IMR-90 (cell line): ENCODE results near the gene ANK2. TPM values are rescaled to one million over a fixed set of nuclear protein-coding genes. Genes with fewer than 3 reads are reported as not detected.

Experiments used
- ATAC-seq: fragments of 200-7000 bp; cut with Tn5 transposase; 2 replicates; pipeline ENCODE4 v1.9.1; 2020; ENCODE audit warnings: low read depth, mild to moderate bottlenecking, moderate library complexity
- BruUV-seq: library from RNA; stranded (reverse); fragments of 400-500 nt; replicated peaks from 2 replicates; lab custom pipeline; 2021; lab: Mats Ljungman, UMichigan
- CTCF ChIA-PET: fragments of 300-600 bp; formaldehyde crosslinking; extraction: SDS; loops from one replicate; lab custom pipeline; 2021; ENCODE audit warnings: antibody characterized with exemption; lab: Yijun Ruan, JAX
- POLR2A ChIA-PET: fragments of 300-600 bp; sonication (Branson Sonifier 250); formaldehyde crosslinking; loops from one replicate; lab custom pipeline; 2022; ENCODE audit warnings: antibody characterized with exemption; ENCODE audit not compliant: unreplicated experiment; lab: Charles Lee
- DNase-seq: peaks from one replicate; pipeline ENCODE4 v3.0.0; 2013
- H2AFZ ChIP-seq: replicated peaks from 2 replicates; pipeline ENCODE3; 2013; ENCODE audit warnings: low read length, mild to moderate bottlenecking; ENCODE audit not compliant: poor library complexity
- H2AK5ac ChIP-seq: 2 replicates; pipeline ENCODE4 v1.6.1; 2013; ENCODE audit warnings: low read depth, low read length, inconsistent platforms
- H2AK9ac ChIP-seq: replicated peaks from 2 replicates; pipeline ENCODE3; 2013; ENCODE audit warnings: mild to moderate bottlenecking, low read depth, low read length, moderate library complexity; ENCODE audit not compliant: poor library complexity
- H2BK120ac ChIP-seq: 2 replicates; pipeline ENCODE4 v1.6.1; 2013; ENCODE audit warnings: low read depth, low read length, inconsistent platforms
- H2BK15ac ChIP-seq: 3 replicates; pipeline ENCODE4 v1.6.1; 2013; ENCODE audit warnings: low read depth, low read length, inconsistent platforms
- H2BK20ac ChIP-seq: 2 replicates; pipeline ENCODE4 v1.6.1; 2013; ENCODE audit warnings: low read depth, mild to moderate bottlenecking, inconsistent platforms, low read length, moderate library complexity
- H2BK5ac ChIP-seq: 2 replicates; pipeline ENCODE4 v1.6.1; 2013; ENCODE audit warnings: mild to moderate bottlenecking, low read depth, low read length, inconsistent platforms; ENCODE audit not compliant: poor library complexity, severe bottlenecking
- H3K14ac ChIP-seq: replicated peaks from 2 replicates; pipeline ENCODE4 v1.6.1; 2013; ENCODE audit warnings: low read depth, low read length, inconsistent platforms
- H3K18ac ChIP-seq: 2 replicates; pipeline ENCODE4 v1.6.1; 2013; ENCODE audit warnings: low read depth, low read length, control low read depth
- H3K23ac ChIP-seq: 2 replicates; pipeline ENCODE4 v1.6.1; 2013; ENCODE audit warnings: low read depth, low read length, inconsistent platforms
- H3K27ac ChIP-seq: 2 replicates; pipeline ENCODE4 v1.5.1; 2013; ENCODE audit warnings: mild to moderate bottlenecking, control low read depth, low read length; ENCODE audit not compliant: insufficient read depth
- H3K27me3 ChIP-seq: 2 replicates; pipeline ENCODE4 v1.6.1; 2013; ENCODE audit warnings: low read length; ENCODE audit not compliant: control insufficient read depth, insufficient read depth
- H3K36me3 ChIP-seq: 2 replicates; pipeline ENCODE4 v1.6.1; 2013; ENCODE audit warnings: low read length, mixed read lengths; ENCODE audit not compliant: control insufficient read depth, insufficient read depth
- H3K4ac ChIP-seq: 2 replicates; pipeline ENCODE4 v1.6.1; 2013; ENCODE audit warnings: low read depth, low read length, inconsistent platforms
- H3K4me1 ChIP-seq: 2 replicates; pipeline ENCODE4 v1.6.1; 2013; ENCODE audit warnings: low read length, mixed read lengths; ENCODE audit not compliant: control insufficient read depth, insufficient read depth
- H3K4me2 ChIP-seq: 2 replicates; pipeline ENCODE4 v1.6.1; 2013; ENCODE audit warnings: low read depth, mild to moderate bottlenecking, control low read depth, low read length, moderate library complexity
- H3K4me3 ChIP-seq: 2 replicates; pipeline ENCODE4 v1.5.1; 2013; ENCODE audit warnings: low read depth, mild to moderate bottlenecking, control low read depth, low read length, moderate library complexity; ENCODE audit not compliant: insufficient read depth
- H3K56ac ChIP-seq: 2 replicates; pipeline ENCODE4 v1.6.1; 2013; ENCODE audit warnings: low read length, inconsistent platforms; ENCODE audit not compliant: insufficient read depth; ENCODE audit errors: extremely low read depth
- H3K79me1 ChIP-seq, 2 experiments: 2 replicates each; pipeline ENCODE4 v1.6.1; 2013; ENCODE audit warnings: low read length in 2 of 2, inconsistent platforms in 1 of 2, low read depth in 1 of 2
- H3K9ac ChIP-seq: 2 replicates; pipeline ENCODE4 v1.6.1; 2013; ENCODE audit warnings: low read depth, low read length, control low read depth
- H3K9me1 ChIP-seq: 2 replicates; pipeline ENCODE4 v1.6.1; 2013; ENCODE audit warnings: low read length, inconsistent platforms; ENCODE audit not compliant: insufficient read depth
- H3K9me3 ChIP-seq: 2 replicates; pipeline ENCODE4 v1.6.1; 2013; ENCODE audit warnings: low read length; ENCODE audit not compliant: control insufficient read depth, insufficient read depth
- H4K20me1 ChIP-seq: 2 replicates; pipeline ENCODE4 v1.6.1; 2013; ENCODE audit warnings: low read length, inconsistent platforms; ENCODE audit not compliant: insufficient read depth
- H4K5ac ChIP-seq: 2 replicates; pipeline ENCODE4 v1.6.1; 2013; ENCODE audit warnings: mild to moderate bottlenecking, low read depth, low read length, control low read depth
- H4K8ac ChIP-seq, 2 experiments: 2 replicates each; pipeline ENCODE4 v1.6.1; 2013; ENCODE audit warnings: low read depth in 2 of 2, low read length in 2 of 2, control low read depth in 1 of 2, inconsistent platforms in 1 of 2
- H4K91ac ChIP-seq: 2 replicates; pipeline ENCODE4 v1.6.1; 2013; ENCODE audit warnings: low read depth, low read length, inconsistent platforms; ENCODE audit not compliant: insufficient read depth
- BHLHE40 ChIP-seq: fragments of 150-350 bp; IDR thresholded peaks from 2 replicates; pipeline ENCODE4 v1.6.1; 2016; ENCODE audit warnings: mild to moderate bottlenecking, low read depth, low read length
- MAFK ChIP-seq: IDR thresholded peaks from 2 replicates; pipeline ENCODE4 v1.6.1; 2012; ENCODE audit warnings: low read depth, low read length, improper control_type of control experiment
- MAZ ChIP-seq: IDR thresholded peaks from 2 replicates; pipeline ENCODE4 v1.6.1; 2012; ENCODE audit warnings: low read depth, mild to moderate bottlenecking, low read length, improper control_type of control experiment, moderate library complexity, borderline replicate concordance
- MXI1 ChIP-seq: IDR thresholded peaks from 2 replicates; pipeline ENCODE4 v1.6.1; 2012; ENCODE audit warnings: low read depth, mild to moderate bottlenecking, low read length, moderate library complexity, borderline replicate concordance
- NFE2L2 ChIP-seq: fragments of 150-350 bp; IDR thresholded peaks from 2 replicates; pipeline ENCODE4 v1.6.1; 2016; ENCODE audit warnings: low read depth, mild to moderate bottlenecking, low read length
- POLR2A ChIP-seq: IDR thresholded peaks from 2 replicates; pipeline ENCODE4 v1.6.1; 2012; ENCODE audit warnings: mild to moderate bottlenecking, low read depth, low read length
- RFX5 ChIP-seq: IDR thresholded peaks from 2 replicates; pipeline ENCODE4 v1.8.0; 2012; ENCODE audit warnings: low read depth, mild to moderate bottlenecking, low read length, moderate library complexity
- SMC3 ChIP-seq: fragments of 150-350 bp; IDR thresholded peaks from 2 replicates; pipeline ENCODE4 v1.6.1; 2016; ENCODE audit warnings: low read depth, mild to moderate bottlenecking, antibody characterized with exemption, low read length, moderate library complexity
- WGBS, 2 experiments: methylation state at CpG; one replicate each; pipeline versions ENCODE4 v1.1.5 to v1.1.7; 2013; ENCODE audit warnings: missing lambda C conversion rate in 2 of 2; ENCODE audit not compliant: insufficient read length in 1 of 2; ENCODE audit errors: extremely low coverage in 2 of 2; 5-methylcytosine and 5-hydroxymethylcytosine counted together
- dilution Hi-C: fragments of 300-500 bp; cut with HindIII; formaldehyde crosslinking; loops from one replicate; pipeline ENCODE4 v1.14.3; 2018; ENCODE audit warnings: low sequenced_read_pairs; ENCODE audit not compliant: unreplicated experiment
- in situ Hi-C: fragments of 300-500 bp; cut with MboI; formaldehyde crosslinking; loops from 3 replicates; pipeline ENCODE4 v1.14.3; 2019; ENCODE audit warnings: low sequenced_read_pairs, inconsistent platforms, mixed read lengths
- intact Hi-C: fragments of 100-400 bp; cut with micrococcal nuclease; formaldehyde crosslinking; loops from 2 replicates; pipeline ENCODE4 v1.10.0; 2022
- polyA plus RNA-seq, 3 experiments: library from polyadenylated mRNA; depleted of rRNA; stranded (reverse); fragments of >200 nt; gene quantifications; 2 replicates each; pipeline ENCODE4 v1.2.3, GENCODE V29; 2012; ENCODE audit warnings: low replicate concordance in 1 of 3
- total RNA-seq: library from RNA; depleted of rRNA; stranded (reverse); fragments of >200 nt; gene quantifications from 2 replicates; pipeline ENCODE4 v1.2.3, GENCODE V29; 2012
- TF ChIP-seq, protein P1 (sequence below): fragments of 150-350 bp; IDR thresholded peaks from 2 replicates; pipeline ENCODE4 v1.6.1; 2017; ENCODE audit warnings: mild to moderate bottlenecking, antibody characterized with exemption, low read length, low read depth
- TF ChIP-seq, protein P2 (sequence below): fragments of 150-350 bp; IDR thresholded peaks from 2 replicates; pipeline ENCODE4 v1.6.1; 2016; ENCODE audit warnings: low read depth, mild to moderate bottlenecking, low read length, moderate library complexity, borderline replicate concordance

The ANK2 gene
- total and polyA plus RNA-seq, 2 of the 4 experiments (the other 2 are of a cell fraction), result 0.82 to 6.6 TPM

DNA sequence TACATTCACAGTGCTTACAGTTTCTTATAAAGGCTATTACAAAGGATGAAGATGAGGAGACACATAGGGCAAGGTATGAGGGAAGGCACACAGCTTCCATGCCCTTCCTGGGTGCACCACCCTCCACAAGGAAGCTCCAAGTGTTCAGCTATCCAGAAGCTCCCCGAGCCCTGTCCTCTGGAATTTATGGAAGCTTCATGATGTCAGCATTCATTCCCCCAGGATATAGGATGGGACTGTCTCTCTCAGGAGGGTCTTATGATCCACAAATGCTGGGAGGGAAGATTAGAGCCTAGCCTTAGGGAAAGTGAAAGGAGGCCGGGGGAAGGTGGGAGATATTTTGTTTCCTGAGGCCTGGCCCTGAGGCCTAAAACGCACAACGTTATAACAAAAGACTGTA lies 236.0 kb downstream of the ANK2 start:
- H3K4me3 ChIP-seq, result no peak overlapping the region
- no peak overlapping the region for H3K18ac ChIP-seq
- H2AK9ac ChIP-seq, result no peak overlapping the region
- H3K4me1 ChIP-seq, result no peaks in the 10 kb centered on the region
- H3K9me3 ChIP-seq, result no peaks in the 10 kb centered on the region
- no peak overlapping the region for H3K27ac ChIP-seq
- TF ChIP-seq BHLHE40, result no peak
- no peak for TF ChIP-seq MAFK
- TF ChIP-seq, protein P1, sequence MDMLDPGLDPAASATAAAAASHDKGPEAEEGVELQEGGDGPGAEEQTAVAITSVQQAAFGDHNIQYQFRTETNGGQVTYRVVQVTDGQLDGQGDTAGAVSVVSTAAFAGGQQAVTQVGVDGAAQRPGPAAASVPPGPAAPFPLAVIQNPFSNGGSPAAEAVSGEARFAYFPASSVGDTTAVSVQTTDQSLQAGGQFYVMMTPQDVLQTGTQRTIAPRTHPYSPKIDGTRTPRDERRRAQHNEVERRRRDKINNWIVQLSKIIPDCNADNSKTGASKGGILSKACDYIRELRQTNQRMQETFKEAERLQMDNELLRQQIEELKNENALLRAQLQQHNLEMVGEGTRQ, result no peak
- TF ChIP-seq, protein P2, sequence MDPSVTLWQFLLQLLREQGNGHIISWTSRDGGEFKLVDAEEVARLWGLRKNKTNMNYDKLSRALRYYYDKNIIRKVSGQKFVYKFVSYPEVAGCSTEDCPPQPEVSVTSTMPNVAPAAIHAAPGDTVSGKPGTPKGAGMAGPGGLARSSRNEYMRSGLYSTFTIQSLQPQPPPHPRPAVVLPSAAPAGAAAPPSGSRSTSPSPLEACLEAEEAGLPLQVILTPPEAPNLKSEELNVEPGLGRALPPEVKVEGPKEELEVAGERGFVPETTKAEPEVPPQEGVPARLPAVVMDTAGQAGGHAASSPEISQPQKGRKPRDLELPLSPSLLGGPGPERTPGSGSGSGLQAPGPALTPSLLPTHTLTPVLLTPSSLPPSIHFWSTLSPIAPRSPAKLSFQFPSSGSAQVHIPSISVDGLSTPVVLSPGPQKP, result no peak
- TF ChIP-seq MAZ, result no peak
- no peak for TF ChIP-seq MXI1
- TF ChIP-seq RFX5, result no peak
- no peak for TF ChIP-seq NFE2L2
- TF ChIP-seq POLR2A, result no peak
- TF ChIP-seq SMC3, result no peak
- H4K91ac ChIP-seq, result no peak overlapping the region
- no peak overlapping the region for H2BK5ac ChIP-seq
- H3K9ac ChIP-seq, result no peak overlapping the region
- H3K79me1 ChIP-seq, result no peaks in the 10 kb centered on the region
- intact Hi-C loops (no loop called here), dilution Hi-C loops (no loop called here), in situ Hi-C loops (loop anchor here (25.0 kb wide), 1 partner anchor 1102 kb away; no protein-coding TSS in a partner anchor)
- H3K36me3 ChIP-seq, result no peaks in the 10 kb centered on the region
- no CpG with 5 or more reads among the region's 4 CpGs for WGBS, 2 experiments
- H3K4me2 ChIP-seq, result no peak overlapping the region
- H3K4ac ChIP-seq, result no peak overlapping the region
- no peak overlapping the region for H2BK120ac ChIP-seq
- POLR2A ChIA-PET, result no interaction called here
- no peaks in the 10 kb centered on the region for H4K20me1 ChIP-seq
- BruUV-seq, result no TSS peak
- H3K9me1 ChIP-seq, result no peaks in the 10 kb centered on the region; the same call in 1 of the 2 replicates
- no peak overlapping the region for H2AFZ ChIP-seq
- no peak overlapping the region for H3K56ac ChIP-seq
- no peak overlapping the region for H3K14ac ChIP-seq
- H2AK5ac ChIP-seq, result no peak overlapping the region
- DNase-seq, result no peak
- no peak overlapping the region for H4K5ac ChIP-seq
- no peak overlapping the region for H4K8ac ChIP-seq
- H2BK15ac ChIP-seq, result no peak overlapping the region
- CTCF ChIA-PET, result interaction anchor here (0.9 kb wide), 1 partner anchor 10 kb away, joined by 3 read pairs; no protein-coding TSS in a partner anchor
- H3K23ac ChIP-seq, result no peak overlapping the region
- no peak for ATAC-seq
- no peak overlapping the region for H2BK20ac ChIP-seq
- peaks cover 3% of the 10 kb centered on the region for H3K27me3 ChIP-seq
